IMR-90 (cell line): Measurements from ENCODE around the gene OSBPL3. TPM values are rescaled to one million over a fixed set of nuclear protein-coding genes. Genes with fewer than 3 reads are reported as not detected.

Source experiments
- ATAC-seq: fragments of 200-7000 bp; cut with Tn5 transposase; 2 replicates; pipeline ENCODE4 v1.9.1; 2020; ENCODE audit warnings: low read depth, mild to moderate bottlenecking, moderate library complexity
- BruUV-seq: library from RNA; stranded (reverse); fragments of 400-500 nt; replicated peaks from 2 replicates; lab custom pipeline; 2021; lab: Mats Ljungman, UMichigan
- CTCF ChIA-PET: fragments of 300-600 bp; formaldehyde crosslinking; extraction: SDS; loops from one replicate; lab custom pipeline; 2021; ENCODE audit warnings: antibody characterized with exemption; lab: Yijun Ruan, JAX
- POLR2A ChIA-PET: fragments of 300-600 bp; sonication (Branson Sonifier 250); formaldehyde crosslinking; loops from one replicate; lab custom pipeline; 2022; ENCODE audit warnings: antibody characterized with exemption; ENCODE audit not compliant: unreplicated experiment; lab: Charles Lee
- DNase-seq: peaks from one replicate; pipeline ENCODE4 v3.0.0; 2013
- H2AFZ ChIP-seq: replicated peaks from 2 replicates; pipeline ENCODE3; 2013; ENCODE audit warnings: low read length, mild to moderate bottlenecking; ENCODE audit not compliant: poor library complexity
- H2AK5ac ChIP-seq: 2 replicates; pipeline ENCODE4 v1.6.1; 2013; ENCODE audit warnings: low read depth, low read length, inconsistent platforms
- H2AK9ac ChIP-seq: replicated peaks from 2 replicates; pipeline ENCODE3; 2013; ENCODE audit warnings: mild to moderate bottlenecking, low read depth, low read length, moderate library complexity; ENCODE audit not compliant: poor library complexity
- H2BK120ac ChIP-seq: 2 replicates; pipeline ENCODE4 v1.6.1; 2013; ENCODE audit warnings: low read depth, low read length, inconsistent platforms
- H2BK15ac ChIP-seq: 3 replicates; pipeline ENCODE4 v1.6.1; 2013; ENCODE audit warnings: low read depth, low read length, inconsistent platforms
- H2BK20ac ChIP-seq: 2 replicates; pipeline ENCODE4 v1.6.1; 2013; ENCODE audit warnings: low read depth, mild to moderate bottlenecking, inconsistent platforms, low read length, moderate library complexity
- H2BK5ac ChIP-seq: 2 replicates; pipeline ENCODE4 v1.6.1; 2013; ENCODE audit warnings: mild to moderate bottlenecking, low read depth, low read length, inconsistent platforms; ENCODE audit not compliant: poor library complexity, severe bottlenecking
- H3K14ac ChIP-seq: replicated peaks from 2 replicates; pipeline ENCODE4 v1.6.1; 2013; ENCODE audit warnings: low read depth, low read length, inconsistent platforms
- H3K18ac ChIP-seq: 2 replicates; pipeline ENCODE4 v1.6.1; 2013; ENCODE audit warnings: low read depth, low read length, control low read depth
- H3K23ac ChIP-seq: 2 replicates; pipeline ENCODE4 v1.6.1; 2013; ENCODE audit warnings: low read depth, low read length, inconsistent platforms
- H3K27ac ChIP-seq: 2 replicates; pipeline ENCODE4 v1.5.1; 2013; ENCODE audit warnings: mild to moderate bottlenecking, control low read depth, low read length; ENCODE audit not compliant: insufficient read depth
- H3K27me3 ChIP-seq: 2 replicates; pipeline ENCODE4 v1.6.1; 2013; ENCODE audit warnings: low read length; ENCODE audit not compliant: control insufficient read depth, insufficient read depth
- H3K36me3 ChIP-seq: 2 replicates; pipeline ENCODE4 v1.6.1; 2013; ENCODE audit warnings: low read length, mixed read lengths; ENCODE audit not compliant: control insufficient read depth, insufficient read depth
- H3K4ac ChIP-seq: 2 replicates; pipeline ENCODE4 v1.6.1; 2013; ENCODE audit warnings: low read depth, low read length, inconsistent platforms
- H3K4me1 ChIP-seq: 2 replicates; pipeline ENCODE4 v1.6.1; 2013; ENCODE audit warnings: low read length, mixed read lengths; ENCODE audit not compliant: control insufficient read depth, insufficient read depth
- H3K4me2 ChIP-seq: 2 replicates; pipeline ENCODE4 v1.6.1; 2013; ENCODE audit warnings: low read depth, mild to moderate bottlenecking, control low read depth, low read length, moderate library complexity
- H3K4me3 ChIP-seq: 2 replicates; pipeline ENCODE4 v1.5.1; 2013; ENCODE audit warnings: low read depth, mild to moderate bottlenecking, control low read depth, low read length, moderate library complexity; ENCODE audit not compliant: insufficient read depth
- H3K56ac ChIP-seq: 2 replicates; pipeline ENCODE4 v1.6.1; 2013; ENCODE audit warnings: low read length, inconsistent platforms; ENCODE audit not compliant: insufficient read depth; ENCODE audit errors: extremely low read depth
- H3K79me1 ChIP-seq, 2 experiments: 2 replicates each; pipeline ENCODE4 v1.6.1; 2013; ENCODE audit warnings: low read length in 2 of 2, inconsistent platforms in 1 of 2, low read depth in 1 of 2
- H3K9ac ChIP-seq: 2 replicates; pipeline ENCODE4 v1.6.1; 2013; ENCODE audit warnings: low read depth, low read length, control low read depth
- H3K9me1 ChIP-seq: 2 replicates; pipeline ENCODE4 v1.6.1; 2013; ENCODE audit warnings: low read length, inconsistent platforms; ENCODE audit not compliant: insufficient read depth
- H3K9me3 ChIP-seq: 2 replicates; pipeline ENCODE4 v1.6.1; 2013; ENCODE audit warnings: low read length; ENCODE audit not compliant: control insufficient read depth, insufficient read depth
- H4K20me1 ChIP-seq: 2 replicates; pipeline ENCODE4 v1.6.1; 2013; ENCODE audit warnings: low read length, inconsistent platforms; ENCODE audit not compliant: insufficient read depth
- H4K5ac ChIP-seq: 2 replicates; pipeline ENCODE4 v1.6.1; 2013; ENCODE audit warnings: mild to moderate bottlenecking, low read depth, low read length, control low read depth
- H4K8ac ChIP-seq, 2 experiments: 2 replicates each; pipeline ENCODE4 v1.6.1; 2013; ENCODE audit warnings: low read depth in 2 of 2, low read length in 2 of 2, control low read depth in 1 of 2, inconsistent platforms in 1 of 2
- H4K91ac ChIP-seq: 2 replicates; pipeline ENCODE4 v1.6.1; 2013; ENCODE audit warnings: low read depth, low read length, inconsistent platforms; ENCODE audit not compliant: insufficient read depth
- CHD1 ChIP-seq: IDR thresholded peaks from 2 replicates; pipeline ENCODE4 v1.6.1; 2012; ENCODE audit warnings: low read depth, low read length, improper control_type of control experiment
- WGBS, 2 experiments: methylation state at CpG; one replicate each; pipeline versions ENCODE4 v1.1.5 to v1.1.7; 2013; ENCODE audit warnings: missing lambda C conversion rate in 2 of 2; ENCODE audit not compliant: insufficient read length in 1 of 2; ENCODE audit errors: extremely low coverage in 2 of 2; 5-methylcytosine and 5-hydroxymethylcytosine counted together
- dilution Hi-C: fragments of 300-500 bp; cut with HindIII; formaldehyde crosslinking; loops from one replicate; pipeline ENCODE4 v1.14.3; 2018; ENCODE audit warnings: low sequenced_read_pairs; ENCODE audit not compliant: unreplicated experiment
- in situ Hi-C: fragments of 300-500 bp; cut with MboI; formaldehyde crosslinking; loops from 3 replicates; pipeline ENCODE4 v1.14.3; 2019; ENCODE audit warnings: low sequenced_read_pairs, inconsistent platforms, mixed read lengths
- intact Hi-C: fragments of 100-400 bp; cut with micrococcal nuclease; formaldehyde crosslinking; loops from 2 replicates; pipeline ENCODE4 v1.10.0; 2022
- polyA plus RNA-seq, 3 experiments: library from polyadenylated mRNA; depleted of rRNA; stranded (reverse); fragments of >200 nt; gene quantifications; 2 replicates each; pipeline ENCODE4 v1.2.3, GENCODE V29; 2012; ENCODE audit warnings: low replicate concordance in 1 of 3
- total RNA-seq: library from RNA; depleted of rRNA; stranded (reverse); fragments of >200 nt; gene quantifications from 2 replicates; pipeline ENCODE4 v1.2.3, GENCODE V29; 2012

The OSBPL3 gene
- total and polyA plus RNA-seq, 2 of the 4 experiments (the other 2 are of a cell fraction) = 18.0 to 29.9 TPM

DNA sequence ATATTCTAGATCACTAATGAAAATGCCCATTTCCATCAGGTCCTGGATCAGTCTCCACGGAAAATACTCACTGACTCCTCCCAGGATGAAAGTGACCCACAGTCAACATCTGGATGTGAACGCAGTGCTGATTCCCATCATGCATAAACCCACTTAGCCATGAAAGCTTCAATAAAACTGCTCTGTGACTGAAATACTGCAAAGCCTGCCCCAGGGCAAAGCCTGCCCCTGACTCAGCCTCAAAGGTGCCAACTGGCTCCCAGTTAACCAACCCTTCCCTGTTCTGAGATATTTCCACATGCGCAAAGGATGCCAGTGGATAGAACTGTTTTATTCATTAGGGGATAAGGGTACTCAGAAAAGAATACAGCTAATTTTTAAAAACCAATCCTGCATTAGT lies 24.0 kb downstream of the OSBPL3 start:
- Histone ChIP-seq H3K9ac (no peak overlapping the region), H2BK5ac (no peak overlapping the region), H2AFZ (no peak overlapping the region), H3K56ac (no peak overlapping the region), H3K36me3 (no peaks in the 10 kb centered on the region), H3K9me3 (no peaks in the 10 kb centered on the region), H4K20me1 (no peaks in the 10 kb centered on the region; the same call in 1 of the 2 replicates), H3K23ac (no peak overlapping the region), H3K9me1 (no peaks in the 10 kb centered on the region), H2BK120ac (no peak overlapping the region), H2BK20ac (no peak overlapping the region), H3K27me3 (no peaks in the 10 kb centered on the region), H4K5ac (no peak overlapping the region), H2AK5ac (no peak overlapping the region), H2AK9ac (no peak overlapping the region), H3K4me3 (no peak overlapping the region), H3K14ac (no peak overlapping the region), H3K4ac (no peak overlapping the region), H4K8ac (no peak overlapping the region), H3K4me1 (no peaks in the 10 kb centered on the region; the same call in 1 of the 2 replicates), H2BK15ac (no peak overlapping the region), H3K18ac (no peak overlapping the region), H3K4me2 (no peak overlapping the region), H3K27ac (no peak overlapping the region), H3K79me1 (peaks cover 24 to 62% of the 10 kb centered on the region in 2 experiments), H4K91ac (no peak overlapping the region)
- CTCF ChIA-PET = interaction anchor here (0.6 to 1.0 kb wide), 2 partner anchors 55 to 144 kb away, joined by 3 to 5 read pairs; no protein-coding TSS in a partner anchor
- no peak for TF ChIP-seq CHD1
- POLR2A ChIA-PET = no interaction called here
- dilution Hi-C loops (no loop called here), intact Hi-C loops (loop anchor here (2.0 kb wide), 1 partner anchor 13 kb away; no protein-coding TSS in a partner anchor), in situ Hi-C loops (no loop called here)
- ATAC-seq = no peak
- WGBS, 2 experiments = 80% methylated on average over 1 of the region's 3 CpGs; no CpG with 5 or more reads in 1 of the 2 experiments
- no peak for DNase-seq
- no TSS peak for BruUV-seq
